HG03175 (cell line): Measurements from ENCODE around the gene WDR74.
A peak's percentile ranks its signal among the peaks of the same experiment; 100 is the strongest.

Experiments used
- ATAC-seq: cut with Tn5 transposase; IDR thresholded peaks from one replicate; pipeline ENCODE4 v1.9.1; 2021; ENCODE audit warnings: mild to moderate bottlenecking, moderate library complexity; ENCODE audit not compliant: unreplicated experiment

Gene WDR74

DNA sequence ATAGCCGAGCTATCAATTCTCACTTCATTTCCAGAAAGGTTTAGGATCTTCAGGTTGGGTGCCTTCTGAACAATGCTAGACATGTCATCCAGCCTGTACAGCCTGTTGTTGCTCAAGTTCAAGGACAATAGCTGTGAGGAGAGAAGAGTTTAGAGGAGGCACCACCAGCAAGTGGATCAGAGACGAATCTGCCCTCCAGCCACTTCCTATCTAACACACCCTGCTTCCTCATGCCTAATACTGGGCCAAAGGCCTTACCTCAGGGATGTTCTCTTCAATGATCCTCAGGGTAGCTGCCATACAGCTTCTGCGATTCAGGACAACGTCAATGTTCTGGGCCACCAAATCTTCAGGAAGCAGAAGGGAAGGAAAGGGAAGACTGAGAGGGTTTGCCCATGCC, 38.3 kb downstream of the WDR74 start:
- no peak for ATAC-seq

DNA sequence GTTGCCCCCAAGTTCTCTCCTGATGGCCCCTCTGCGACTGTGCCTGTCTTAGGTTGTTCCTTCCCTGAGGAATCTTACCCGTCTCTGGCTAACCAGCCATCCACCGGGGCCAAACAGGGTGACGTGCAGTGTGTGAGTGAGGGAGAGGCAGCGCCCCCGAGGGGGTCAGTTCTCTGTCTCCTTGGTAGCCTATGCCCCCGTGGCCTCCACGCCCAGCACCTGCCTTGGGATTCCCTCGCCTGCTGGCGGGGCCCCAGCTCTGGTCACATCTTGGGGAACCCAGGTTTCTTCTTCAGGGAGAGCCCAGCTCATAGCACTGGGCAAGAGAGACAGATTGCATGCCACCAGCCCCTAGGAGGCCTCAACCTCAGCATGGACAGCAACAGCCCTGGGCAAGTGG, 39.9 kb downstream of the WDR74 start:
- no peak for ATAC-seq

DNA sequence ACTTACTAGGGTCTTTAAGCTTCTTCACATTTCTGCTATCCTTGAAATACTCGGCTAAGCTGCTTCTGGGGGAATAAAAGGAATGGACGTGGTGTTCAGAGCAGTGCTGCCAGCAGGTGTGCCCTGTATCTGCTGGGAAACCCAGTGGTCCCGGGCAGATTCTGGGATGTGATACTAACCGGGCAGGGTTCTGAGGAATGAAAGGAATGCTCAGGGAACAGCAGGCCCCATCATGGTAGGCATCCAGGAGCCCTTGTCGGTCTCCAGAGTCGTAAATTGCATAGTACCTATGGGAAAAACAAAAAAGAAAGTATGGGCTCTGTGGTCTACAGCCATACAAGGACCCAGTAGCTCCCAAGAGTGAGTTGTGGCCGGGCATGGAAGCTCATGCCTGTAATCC, 43.1 kb downstream of the WDR74 start:
- no peak for ATAC-seq

DNA sequence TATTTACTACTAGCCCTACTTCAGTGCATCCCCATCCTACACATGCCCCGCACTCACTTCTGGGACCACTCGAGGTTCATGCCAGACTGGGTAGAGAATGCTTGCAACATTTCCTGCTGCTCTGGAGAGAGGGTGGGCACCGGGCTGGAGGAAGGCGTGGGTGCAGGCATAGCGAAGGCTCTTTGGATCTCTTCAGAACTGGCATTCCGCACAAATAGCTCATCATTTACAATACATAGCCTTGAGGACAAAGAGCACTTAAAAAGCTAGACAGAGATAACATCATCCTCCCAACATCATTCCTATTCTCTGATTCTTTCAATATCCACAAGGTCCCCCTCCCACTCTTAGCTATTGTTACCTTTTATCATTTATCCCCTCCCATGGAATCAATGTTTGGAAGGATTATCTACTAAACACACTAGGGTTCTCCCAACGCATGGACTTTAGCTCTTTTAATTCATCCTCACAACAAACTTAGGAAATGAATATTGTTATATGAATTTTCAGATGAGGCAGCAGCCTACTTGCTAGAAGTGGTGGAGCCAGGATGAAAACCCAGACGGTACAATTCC, 45.1 kb downstream of the WDR74 start:
- ATAC-seq: no peak

DNA sequence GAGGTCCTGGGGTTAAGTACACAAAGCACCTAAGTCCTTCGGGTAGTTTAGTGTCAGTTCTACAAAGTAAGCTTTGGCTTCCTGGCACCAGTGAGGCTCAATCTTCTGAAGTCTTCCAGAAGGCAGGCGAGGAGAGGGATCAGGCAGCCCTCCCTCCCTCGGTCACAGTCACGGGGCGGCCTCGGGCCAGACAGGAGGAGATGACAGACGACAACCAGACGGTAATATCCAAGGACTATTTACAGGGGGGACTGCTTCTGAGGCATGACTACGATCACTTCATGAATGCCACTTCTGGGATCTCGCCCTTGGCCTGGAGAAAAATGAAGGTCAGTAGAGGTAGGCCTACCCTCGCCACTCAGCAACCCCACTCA, 47.2 kb downstream of the WDR74 start:
- no peak for ATAC-seq

DNA sequence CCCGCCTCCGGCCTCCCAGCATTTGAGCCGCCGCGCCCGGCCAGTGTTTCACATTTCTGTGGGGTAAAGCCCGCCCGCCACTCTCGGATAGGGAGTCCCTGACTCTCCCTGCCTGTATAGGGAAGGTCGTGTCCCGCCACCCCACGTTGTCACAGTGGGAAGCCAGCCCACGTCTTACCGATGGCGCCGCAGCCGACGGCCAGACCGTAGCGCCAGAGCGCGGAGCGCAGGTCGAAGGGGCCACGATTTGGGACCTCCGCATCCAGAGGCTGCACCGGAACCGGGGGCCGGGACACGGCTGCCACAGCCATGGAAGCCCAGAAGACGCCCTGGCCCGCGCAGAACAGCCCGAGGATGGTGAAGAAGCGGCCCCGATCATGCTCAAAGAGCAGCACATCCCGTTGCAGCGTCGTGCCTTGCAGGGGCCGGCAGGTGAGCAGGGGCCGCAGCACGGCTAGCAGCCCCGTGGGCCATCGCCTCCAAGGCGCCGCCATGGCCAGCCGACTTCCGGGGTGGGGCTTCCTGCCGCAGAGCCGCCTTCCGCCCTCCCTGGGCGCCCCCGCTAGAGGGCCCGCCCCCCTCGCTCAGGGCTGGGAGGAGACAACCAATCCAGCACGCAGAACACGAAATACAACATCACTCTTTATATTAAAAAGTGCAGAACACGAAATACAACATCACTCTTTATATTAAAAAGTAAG, 47.7 kb downstream of the WDR74 start, which contains the start of gene TMEM223:
TMEM223 (minus strand) TSS at position 506 of the 701 bp plus-strand sequence; CDS start at position 494, 12 bp downstream.
- peak; percentile 74 for ATAC-seq

DNA sequence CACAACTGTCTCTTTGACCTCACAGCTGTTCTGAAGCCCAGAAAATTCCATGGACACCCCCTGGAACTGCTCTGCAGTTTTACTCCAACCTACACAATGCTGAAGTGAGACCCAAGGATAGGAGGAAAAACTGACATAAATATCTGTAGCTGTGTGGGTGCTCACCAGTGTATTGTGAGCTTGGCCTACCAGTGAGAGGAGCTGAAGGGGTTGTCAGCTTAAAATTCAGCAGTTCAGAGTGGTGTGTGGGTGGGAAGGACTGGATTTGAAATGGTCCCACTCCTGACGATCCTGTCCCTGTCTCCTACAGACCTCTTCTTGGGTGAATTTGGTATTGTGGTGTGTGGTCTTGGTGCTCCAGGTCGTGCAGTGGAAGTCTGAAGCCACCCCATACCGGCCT, 49.8 kb downstream of the WDR74 start:
- no peak for ATAC-seq

DNA sequence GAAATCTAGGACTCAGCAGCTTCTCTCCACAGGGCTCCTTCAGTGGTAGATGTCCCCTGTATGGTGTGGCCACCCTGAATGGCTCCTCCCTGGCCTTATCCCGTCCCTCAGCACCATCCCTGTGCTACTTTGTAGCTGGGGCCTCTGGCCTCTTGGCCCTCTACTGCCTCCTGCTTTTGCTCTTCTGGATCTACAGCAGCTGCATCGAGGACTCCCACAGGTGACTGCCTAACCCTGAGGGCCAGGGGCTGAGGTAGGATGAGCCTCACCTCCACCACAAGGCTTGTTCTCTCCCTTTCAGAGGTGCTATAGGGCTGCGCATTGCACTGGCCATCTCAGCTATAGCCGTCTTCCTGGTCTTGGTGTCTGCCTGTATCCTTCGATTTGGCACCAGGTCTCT, 50.4 kb downstream of the WDR74 start:
- ATAC-seq: no peak

DNA sequence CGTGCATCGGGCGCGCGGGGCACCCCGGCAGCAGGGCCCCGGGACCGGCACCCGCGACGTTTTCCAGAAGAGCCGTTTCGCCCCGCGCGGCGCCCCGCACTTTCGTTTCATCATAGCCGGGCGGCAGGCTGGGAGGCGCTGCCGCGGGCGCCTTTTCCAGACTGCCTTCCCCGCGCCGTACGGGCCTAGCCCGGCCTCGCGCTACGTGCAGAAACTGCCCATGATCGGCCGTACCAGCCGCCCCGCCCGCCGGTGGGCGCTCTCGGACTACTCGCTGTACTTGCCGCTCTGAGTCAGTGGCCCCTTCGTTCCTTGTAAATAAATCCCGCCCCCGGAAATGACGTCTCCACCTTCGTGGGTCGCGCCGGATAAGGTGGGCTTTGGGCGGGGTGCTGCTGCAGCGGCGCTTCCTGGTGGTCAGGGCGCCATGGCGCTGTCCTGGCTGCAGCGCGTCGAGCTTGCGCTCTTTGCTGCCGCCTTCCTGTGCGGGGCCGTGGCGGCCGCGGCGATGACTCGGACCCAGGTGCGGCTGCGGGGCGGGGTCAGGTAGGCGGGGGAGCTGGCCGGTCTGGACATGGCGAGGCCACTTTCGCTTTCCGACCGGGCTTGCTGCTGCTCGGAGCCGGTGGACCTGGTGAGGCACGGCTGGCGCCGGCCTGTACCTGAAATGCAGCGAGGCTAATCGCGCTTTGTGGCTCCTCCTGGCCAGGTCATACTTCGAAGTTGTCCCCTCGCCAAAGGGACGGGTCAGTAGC, 52.2 kb downstream of the WDR74 start, which contains the start of gene TMEM179B:
TMEM179B (plus strand) TSS at position 398 of the 755 bp plus-strand sequence; CDS start at position 428, 30 bp downstream.
- ATAC-seq: peak; percentile 64

DNA sequence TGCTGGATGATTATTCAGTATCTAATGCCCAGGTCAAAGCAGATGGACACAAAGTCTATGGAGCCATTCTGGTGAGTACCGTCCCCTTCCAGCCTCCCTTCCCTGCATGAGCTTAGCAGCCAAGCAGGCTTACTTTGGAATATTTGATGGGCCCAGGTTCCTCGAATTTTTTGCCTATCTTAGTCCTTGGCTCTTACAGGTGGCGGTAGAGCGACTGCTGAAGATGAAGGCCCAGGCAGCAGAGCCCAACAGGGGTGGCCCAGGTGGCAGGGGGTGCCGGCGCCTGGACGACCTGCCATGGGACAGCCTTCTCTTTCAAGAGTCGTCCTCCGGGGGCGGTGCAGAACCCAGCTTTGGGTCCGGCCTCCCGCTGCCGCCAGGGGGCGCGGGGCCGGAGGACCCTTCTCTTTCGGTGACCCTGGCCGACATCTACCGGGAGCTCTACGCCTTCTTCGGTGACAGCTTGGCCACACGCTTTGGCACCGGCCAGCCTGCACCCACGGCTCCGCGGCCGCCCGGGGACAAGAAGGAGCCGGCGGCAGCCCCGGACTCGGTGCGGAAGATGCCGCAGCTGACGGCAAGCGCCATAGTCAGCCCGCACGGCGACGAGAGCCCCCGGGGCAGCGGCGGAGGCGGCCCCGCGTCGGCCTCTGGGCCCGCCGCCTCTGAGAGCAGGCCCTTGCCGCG, 52.9 kb downstream of the WDR74 start:
- ATAC-seq: peak; percentile 77
